Upper lobe of left lung (tissue), 4 donors: Measurements from ENCODE around the gene TEX36.

Experiments
- EP300 ChIP-seq, 4 donors: sonication (generic); formaldehyde crosslinking; IDR thresholded peaks; one replicate each; pipeline ENCODE4 v1.5.1; 2017; ENCODE audit warnings: antibody characterized with exemption in 4 of 4, control low read depth in 2 of 4
- TF ChIP-seq, protein P1 (sequence below), 6 experiments: fragments of 450-650 bp in 4 of 6; fragments of 200-600 bp in 2 of 6; sonication (generic) in 2 of 6; IDR thresholded peaks; one replicate each; pipeline ENCODE4 v1.5.1; 2016 to 2019; ENCODE audit warnings: antibody characterized with exemption in 6 of 6

DNA sequence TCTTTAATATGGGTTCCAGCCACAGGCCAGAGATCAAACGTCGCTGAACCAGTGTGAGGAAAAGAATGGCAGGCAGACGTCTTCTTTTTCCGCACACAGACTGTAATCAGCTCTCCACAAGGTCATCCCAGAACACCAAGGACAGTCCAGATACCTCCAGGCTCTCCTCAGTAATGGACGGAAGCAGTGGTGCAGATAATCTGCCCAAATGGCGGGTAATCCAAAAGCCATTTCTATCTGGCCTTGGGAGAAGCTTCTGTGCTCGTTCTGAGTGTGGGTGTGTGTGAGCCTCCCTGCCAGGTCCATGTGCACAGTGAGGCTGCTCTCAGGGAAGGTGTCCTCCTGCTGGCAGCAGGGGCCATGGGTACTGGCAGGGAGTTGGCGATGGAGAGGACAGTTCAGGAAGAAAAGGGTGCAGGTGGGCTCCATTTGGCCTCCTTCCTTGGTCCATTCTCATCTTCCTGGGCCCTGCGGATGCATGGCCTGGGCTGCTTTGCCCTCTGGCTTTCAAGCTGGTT is 15.6 kb upstream of the TEX36 start:
- no peak for TF ChIP-seq EP300 (IDR thresholded peaks at IDR 0.05)
- TF ChIP-seq, protein P1, sequence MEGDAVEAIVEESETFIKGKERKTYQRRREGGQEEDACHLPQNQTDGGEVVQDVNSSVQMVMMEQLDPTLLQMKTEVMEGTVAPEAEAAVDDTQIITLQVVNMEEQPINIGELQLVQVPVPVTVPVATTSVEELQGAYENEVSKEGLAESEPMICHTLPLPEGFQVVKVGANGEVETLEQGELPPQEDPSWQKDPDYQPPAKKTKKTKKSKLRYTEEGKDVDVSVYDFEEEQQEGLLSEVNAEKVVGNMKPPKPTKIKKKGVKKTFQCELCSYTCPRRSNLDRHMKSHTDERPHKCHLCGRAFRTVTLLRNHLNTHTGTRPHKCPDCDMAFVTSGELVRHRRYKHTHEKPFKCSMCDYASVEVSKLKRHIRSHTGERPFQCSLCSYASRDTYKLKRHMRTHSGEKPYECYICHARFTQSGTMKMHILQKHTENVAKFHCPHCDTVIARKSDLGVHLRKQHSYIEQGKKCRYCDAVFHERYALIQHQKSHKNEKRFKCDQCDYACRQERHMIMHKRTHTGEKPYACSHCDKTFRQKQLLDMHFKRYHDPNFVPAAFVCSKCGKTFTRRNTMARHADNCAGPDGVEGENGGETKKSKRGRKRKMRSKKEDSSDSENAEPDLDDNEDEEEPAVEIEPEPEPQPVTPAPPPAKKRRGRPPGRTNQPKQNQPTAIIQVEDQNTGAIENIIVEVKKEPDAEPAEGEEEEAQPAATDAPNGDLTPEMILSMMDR (IDR thresholded peaks at IDR 0.05): no peak
